HCEC 1CT (cell line): ENCODE results near the gene ALDH1B1.

ENCODE experiments used
- DNase-seq: peaks from one replicate; pipeline ENCODE4 v3.0.0-alpha.2; 2017

ALDH1B1 gene

DNA sequence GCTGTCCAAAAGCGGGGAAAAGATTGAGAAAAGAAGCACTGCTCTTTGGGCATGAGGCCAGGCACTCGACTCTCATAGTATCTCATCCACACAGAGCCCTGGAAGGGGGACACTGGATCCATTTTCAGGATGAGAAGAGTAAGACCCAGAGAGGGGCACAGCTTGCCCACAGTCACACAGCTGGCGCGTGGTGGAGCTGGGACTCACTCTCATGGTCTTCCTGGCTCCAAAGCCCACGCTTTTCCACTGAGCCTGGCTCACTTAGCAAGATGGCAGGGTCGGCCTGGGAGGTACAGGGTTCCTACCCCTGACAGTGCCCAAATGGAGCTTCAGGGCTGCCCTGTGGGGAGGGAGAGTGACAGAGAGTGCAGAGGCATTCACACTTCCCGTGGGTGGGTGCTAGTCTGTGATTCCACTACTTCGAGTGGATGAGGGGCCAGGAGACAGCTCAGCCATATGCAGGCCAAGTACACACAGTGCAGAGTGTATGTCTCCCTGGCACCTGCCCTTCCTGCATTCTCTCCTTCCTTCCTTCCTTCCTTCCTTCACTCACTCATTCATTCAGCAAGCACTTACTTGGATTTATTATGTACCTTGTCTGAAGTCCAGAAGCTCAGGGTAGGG lies 50.1 kb downstream of the ALDH1B1 start:
- no peak for DNase-seq

DNA sequence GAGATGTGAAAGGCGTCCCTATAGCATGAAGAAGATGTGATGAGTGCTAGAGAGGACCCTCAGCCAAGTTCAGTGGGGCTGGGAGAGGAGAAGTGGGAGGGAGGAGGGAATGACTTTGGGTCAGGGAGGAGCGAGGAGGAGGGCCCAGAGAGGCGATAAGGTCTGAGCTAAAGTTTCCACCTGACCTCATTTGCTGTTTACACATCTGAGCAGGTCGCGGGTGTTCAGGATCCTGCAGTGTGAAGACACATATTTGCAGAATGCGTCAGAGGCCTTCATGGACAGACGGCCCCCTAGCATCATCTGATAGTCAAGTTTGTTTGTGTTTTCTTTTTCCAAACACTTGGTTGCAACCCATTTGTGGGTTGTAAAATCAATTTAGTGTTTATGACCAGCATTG lies 50.7 kb downstream of the ALDH1B1 start:
- DNase-seq, result no peak

DNA sequence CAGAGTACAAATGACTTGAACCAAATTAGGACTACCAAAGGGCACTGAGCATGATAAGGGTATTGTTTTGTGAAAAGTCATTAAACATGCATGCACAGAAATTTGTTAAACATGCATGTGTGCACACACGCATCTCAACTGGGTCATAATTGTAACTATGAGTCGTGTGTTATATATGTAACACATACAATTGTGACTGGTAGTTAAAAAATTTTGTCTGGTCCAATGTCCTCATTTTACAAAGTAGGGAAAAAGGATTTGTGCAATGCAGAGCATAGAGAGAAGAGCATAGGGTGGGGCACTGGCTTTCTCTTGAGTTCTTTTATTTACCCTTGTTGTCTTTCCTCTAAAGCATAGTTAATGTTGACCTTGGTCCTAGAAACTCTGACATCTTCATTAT lies 51.1 kb downstream of the ALDH1B1 start:
- no peak for DNase-seq

DNA sequence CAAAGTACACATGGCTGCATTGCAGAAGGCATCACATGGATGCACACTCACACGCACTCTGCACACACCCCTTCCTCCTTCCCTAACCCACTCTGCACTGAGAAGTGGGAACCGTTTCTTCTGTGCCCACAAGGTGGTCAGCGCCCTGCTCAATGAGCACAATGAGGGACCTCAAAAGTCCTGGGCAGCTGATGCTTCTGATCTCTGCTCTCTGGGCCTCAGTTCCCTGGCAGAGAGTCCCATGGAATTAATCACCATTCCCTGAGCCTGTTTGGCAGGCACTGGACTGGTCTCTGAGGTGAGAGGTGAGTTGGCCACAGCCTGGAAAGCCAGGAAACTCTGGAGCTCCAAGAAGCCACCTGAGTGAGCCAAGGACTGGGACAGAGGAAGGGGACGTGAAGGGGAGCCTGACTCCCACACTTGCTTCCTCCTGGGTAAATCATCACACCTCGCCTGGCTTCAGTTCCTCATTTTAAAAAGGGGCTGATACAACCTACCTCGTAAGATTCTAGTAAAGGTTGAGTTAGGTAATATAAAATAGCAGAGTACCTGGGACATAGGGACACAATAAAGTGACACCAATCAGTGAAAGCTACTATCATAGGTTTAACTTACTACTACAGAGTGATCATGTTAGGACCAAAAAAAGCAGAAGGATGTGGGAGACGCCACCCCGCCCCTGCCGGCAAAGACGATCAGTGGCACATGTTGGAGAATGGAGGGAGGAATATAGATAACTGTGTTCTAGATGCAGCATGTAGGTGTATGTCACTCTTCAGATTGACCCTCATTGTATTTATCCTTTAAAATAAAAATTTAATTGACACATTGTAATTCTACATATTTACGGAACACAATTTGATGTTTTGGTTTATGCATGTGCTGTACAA lies 52.9 kb downstream of the ALDH1B1 start:
- no peak for DNase-seq

DNA sequence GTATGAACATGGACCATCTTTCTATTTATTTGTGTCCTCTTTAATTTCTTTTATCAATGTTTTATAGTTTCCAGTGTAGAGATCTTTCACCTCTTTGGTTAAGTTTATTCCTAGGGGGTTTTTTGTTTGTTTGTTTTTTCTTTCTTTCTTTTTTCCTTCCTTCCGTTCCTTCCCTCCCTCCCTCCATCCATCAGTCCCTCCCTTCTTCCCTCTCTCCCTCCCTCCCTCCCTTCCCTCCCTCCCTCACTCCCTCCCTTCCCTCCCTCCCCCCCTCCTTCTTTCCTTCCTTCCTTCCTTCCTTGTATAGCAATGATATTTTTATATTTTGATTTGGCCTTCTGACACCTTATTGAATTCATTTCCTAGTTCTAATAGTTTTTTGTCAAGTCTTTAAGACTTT lies 55.2 kb downstream of the ALDH1B1 start:
- DNase-seq, result no peak
